Measurements from ENCODE around the gene IARS1. TPM values are rescaled to one million over a fixed set of nuclear protein-coding genes. Genes with fewer than 3 reads are reported as not detected.
A peak's percentile ranks its signal among the peaks of the same experiment; 100 is the strongest.

Gene IARS1
- total RNA-seq, 4 donors from 2014 or later = 25.4 to 70.7 (median 48.0) TPM

GRCh38 chr9:92295827-92296258 is 2.3 kb upstream of the IARS1 start:
- H3K27ac ChIP-seq = no peak overlapping the region
- no peak for DNase-seq
- WGBS, 2 donors (ENCODE audit: low coverage in 1 of 2) = 60 to 76% methylated on average over 2 to 4 of the region's 4 CpGs
- peaks cover 7 to 31% (median 17%) of the 10 kb centered on the region in 4 donors for H3K4me1 ChIP-seq
- no peaks in the 10 kb centered on the region for H3K27me3 ChIP-seq
- no peak overlapping the region for H3K4me3 ChIP-seq
- no peak for TF ChIP-seq CTCF (IDR thresholded peaks at IDR 0.05)
- no peak for TF ChIP-seq POLR2A (IDR thresholded peaks at IDR 0.05)
- TF ChIP-seq EP300 (IDR thresholded peaks at IDR 0.05; ENCODE audit: low read depth) = no peak
- TF ChIP-seq POLR2AphosphoS5 (IDR thresholded peaks at IDR 0.05) = no peak
- H3K36me3 ChIP-seq = peaks cover 0 to 41% (median 19%) of the 10 kb centered on the region in 4 donors
- intact Hi-C loops (cut with DNase I; ENCODE audit: low total_unique reads) (loop anchor here (10.0 kb wide), 1 partner anchor 161 kb away; no protein-coding TSS in a partner anchor), in situ Hi-C loops (cut with MboI; ENCODE audit: low pct_ligation_motif_present in 1 of 4, low pct_unique_long_range_greater_than_20kb in 1 of 4, low sequenced_read_pairs in 3 of 4) (no loop called here)
- H3K9me3 ChIP-seq = no peaks in the 10 kb centered on the region

GRCh38 chr9:92295240-92295790 is 1.8 kb upstream of the IARS1 start:
- Histone ChIP-seq H3K27ac (no peak overlapping the region), H3K27me3 (no peaks in the 10 kb centered on the region), H3K9me3 (no peaks in the 10 kb centered on the region), H3K4me3 (no peak overlapping the region), H3K4me1 (peaks cover 7 to 31% (median 17%) of the 10 kb centered on the region in 4 donors), H3K36me3 (peaks cover 0 to 36% (median 17%) of the 10 kb centered on the region in 4 donors)
- no peak for DNase-seq
- intact Hi-C loops (cut with DNase I; ENCODE audit: low total_unique reads) = loop anchor here (10.0 kb wide), 1 partner anchor 161 kb away; no protein-coding TSS in a partner anchor
- in situ Hi-C loops (cut with MboI; ENCODE audit: low pct_ligation_motif_present in 1 of 4, low pct_unique_long_range_greater_than_20kb in 1 of 4, low sequenced_read_pairs in 3 of 4) = no loop called here
- TF ChIP-seq EP300 (IDR thresholded peaks at IDR 0.05; ENCODE audit: low read depth) (no peak), POLR2A (IDR thresholded peaks at IDR 0.05) (no peak), CTCF (IDR thresholded peaks at IDR 0.05) (no peak), POLR2AphosphoS5 (IDR thresholded peaks at IDR 0.05) (no peak)
- 90 to 93% methylated on average over 7 of the region's 7 CpGs for WGBS, 2 donors (ENCODE audit: low coverage in 1 of 2)

GRCh38 chr9:92294297-92294676 is 790 bp upstream of the IARS1 start:
- Histone ChIP-seq H3K27ac (peak overlapping the region; percentile 79 to 85 (median 82)), H3K4me3 (peak overlapping the region; percentile 26 to 86 (median 65)), H3K9me3 (no peaks in the 10 kb centered on the region), H3K36me3 (peaks cover 0 to 25% (median 11%) of the 10 kb centered on the region in 4 donors), H3K4me1 (peaks cover 7 to 31% (median 17%) of the 10 kb centered on the region in 4 donors), H3K27me3 (no peaks in the 10 kb centered on the region)
- no peak for DNase-seq
- intact Hi-C loops (cut with DNase I; ENCODE audit: low total_unique reads) (loop anchor here (10.0 kb wide), 1 partner anchor 159 kb away; no protein-coding TSS in a partner anchor), in situ Hi-C loops (cut with MboI; ENCODE audit: low pct_ligation_motif_present in 1 of 4, low pct_unique_long_range_greater_than_20kb in 1 of 4, low sequenced_read_pairs in 3 of 4) (no loop called here)
- WGBS, 2 donors (ENCODE audit: low coverage in 1 of 2) = 6 to 13% methylated on average over 5 to 13 of the region's 13 CpGs
- TF ChIP-seq CTCF (IDR thresholded peaks at IDR 0.05) (no peak), POLR2AphosphoS5 (IDR thresholded peaks at IDR 0.05) (no peak), POLR2A (IDR thresholded peaks at IDR 0.05) (no peak), EP300 (IDR thresholded peaks at IDR 0.05; ENCODE audit: low read depth) (no peak)

- Histone ChIP-seq H3K4me1 (peaks cover 7 to 31% (median 17%) of the 10 kb centered on the region in 4 donors), H3K27me3 (no peaks in the 10 kb centered on the region), H3K9me3 (no peaks in the 10 kb centered on the region), H3K27ac (peak overlapping the region; percentile 79 to 85 (median 82)), H3K4me3 (peak overlapping the region; percentile 58 to 86 (median 72)), H3K36me3 (peaks cover 0 to 16% (median 5%) of the 10 kb centered on the region in 4 donors)
- DNase-seq = no peak
- TF ChIP-seq EP300 (IDR thresholded peaks at IDR 0.05; ENCODE audit: low read depth) (no peak), CTCF (IDR thresholded peaks at IDR 0.05) (no peak), POLR2AphosphoS5 (IDR thresholded peaks at IDR 0.05) (no peak), POLR2A (IDR thresholded peaks at IDR 0.05) (no peak)
- WGBS, 2 donors (ENCODE audit: low coverage in 1 of 2) = 0 to 1% methylated on average over 5 of the region's 5 CpGs
- intact Hi-C loops (cut with DNase I; ENCODE audit: low total_unique reads) (loop anchor here (10.0 kb wide), 1 partner anchor 158 kb away; no protein-coding TSS in a partner anchor), in situ Hi-C loops (cut with MboI; ENCODE audit: low pct_ligation_motif_present in 1 of 4, low pct_unique_long_range_greater_than_20kb in 1 of 4, low sequenced_read_pairs in 3 of 4) (no loop called here)
Measured at GRCh38 chr9:92293075-92293354, 482 bp downstream of the IARS1 start.
